Aorta (tissue), 5 donors: ENCODE results near the gene DNAJB13. TPM values are rescaled to one million over a fixed set of nuclear protein-coding genes. Genes with fewer than 3 reads are reported as not detected.

Source experiments
- ATAC-seq: fragments of 200-7000 bp; cut with Tn5 transposase; one replicate; pipeline ENCODE4 v1.9.1; 2022; ENCODE audit warnings: moderate library complexity; ENCODE audit not compliant: low FRiP score
- DNase-seq, 2 donors: peaks; one replicate each; pipeline ENCODE4 v3.0.0-alpha.2; 2020
- H3K27ac ChIP-seq, 2 donors: one replicate each; pipeline ENCODE4 v1.5.1; 2013; ENCODE audit warnings: low read length in 2 of 2, mild to moderate bottlenecking in 2 of 2, moderate library complexity in 2 of 2, control low read depth in 1 of 2, inconsistent platforms in 1 of 2, low read depth in 1 of 2
- H3K27me3 ChIP-seq, 2 donors: one replicate each; pipeline ENCODE4 v1.6.1; 2013; ENCODE audit warnings: control low read depth in 1 of 2, low read length in 1 of 2, mild to moderate bottlenecking in 1 of 2, moderate library complexity in 1 of 2; ENCODE audit not compliant: insufficient read depth in 2 of 2, control insufficient read depth in 1 of 2
- H3K36me3 ChIP-seq, 2 donors: one replicate each; pipeline ENCODE4 v1.6.1; 2013; ENCODE audit warnings: control low read depth in 1 of 2, low read length in 1 of 2, mild to moderate bottlenecking in 1 of 2; ENCODE audit not compliant: insufficient read depth in 2 of 2, control insufficient read depth in 1 of 2
- H3K4me1 ChIP-seq, 2 donors: one replicate each; pipeline ENCODE4 v1.6.1; 2013; ENCODE audit warnings: low read length in 2 of 2, control low read depth in 1 of 2, mild to moderate bottlenecking in 1 of 2, moderate library complexity in 1 of 2; ENCODE audit not compliant: insufficient read depth in 2 of 2, control insufficient read depth in 1 of 2
- H3K4me3 ChIP-seq, 2 donors: one replicate each; pipeline ENCODE4 v1.5.1; 2013; ENCODE audit warnings: low read length in 2 of 2, control low read depth in 1 of 2, mild to moderate bottlenecking in 1 of 2
- H3K9me3 ChIP-seq: one replicate; pipeline ENCODE4 v1.6.1; 2013; ENCODE audit warnings: mild to moderate bottlenecking, low read length; ENCODE audit not compliant: control insufficient read depth
- WGBS, 2 donors: extraction: QIAGEN DNeasy Blood & Tissue Kit; methylation state at CpG; one replicate each; pipeline ENCODE4 v1.1.7; 2013; 5-methylcytosine and 5-hydroxymethylcytosine counted together
- intact Hi-C, 2 donors: fragments of 100-400 bp; cut with DNase I; formaldehyde crosslinking; loops; one replicate each; pipeline versions ENCODE4 v1.14.2 to v1.15.0; 2022
- polyA plus RNA-seq, 2 donors: library from polyadenylated mRNA; stranded (reverse); fragments of 200-250 nt; gene quantifications; one replicate each; pipeline ENCODE4 v1.2.3, GENCODE V29; 2013
- total RNA-seq, 2 donors: library from RNA; stranded (reverse); fragmentation: NEBNext Ultra II Directional; extraction: Animal tissue kit (Norgen Biotek cat#: 25700); gene quantifications; one replicate each; pipeline ENCODE4 v1.2.1, GENCODE V29; 2021
- donor health status: healthy with polysubstance abuse.
- donor health status: Bipolar disorder and iron deficiency.
- donor health status: DM: no; HTN: no; CAD: no.
- donor health status: DM: no; HTN: no; CAD: no.
- donor health status: DM: yes; HTN: yes; CAD: no.

Gene DNAJB13
- total and polyA plus RNA-seq, 4 donors = not detected

DNA sequence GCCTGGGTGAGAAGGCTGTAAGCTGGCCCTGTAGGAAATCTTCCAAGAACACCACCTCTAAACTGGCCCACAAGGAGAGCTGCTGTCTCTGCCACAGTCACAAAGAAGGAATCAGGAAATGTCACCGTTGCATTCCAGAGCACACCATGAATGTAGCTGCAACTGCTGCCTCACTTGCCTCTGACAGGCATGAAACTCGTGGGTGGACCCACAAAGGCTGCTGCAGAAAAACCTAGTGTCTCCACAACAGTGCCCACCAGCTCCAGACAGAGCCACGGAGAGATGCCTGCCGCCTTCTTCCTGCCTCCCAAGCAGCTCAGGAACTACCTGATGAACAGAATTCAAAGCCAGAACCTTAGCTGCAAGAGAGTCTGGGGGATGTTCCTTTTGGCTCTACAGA is 10.5 kb downstream of the DNAJB13 start:
- WGBS, 2 donors = 59 to 60% methylated on average over 4 of the region's 4 CpGs
- DNase-seq = peak in 1 of 2 donors; percentile 52

DNA sequence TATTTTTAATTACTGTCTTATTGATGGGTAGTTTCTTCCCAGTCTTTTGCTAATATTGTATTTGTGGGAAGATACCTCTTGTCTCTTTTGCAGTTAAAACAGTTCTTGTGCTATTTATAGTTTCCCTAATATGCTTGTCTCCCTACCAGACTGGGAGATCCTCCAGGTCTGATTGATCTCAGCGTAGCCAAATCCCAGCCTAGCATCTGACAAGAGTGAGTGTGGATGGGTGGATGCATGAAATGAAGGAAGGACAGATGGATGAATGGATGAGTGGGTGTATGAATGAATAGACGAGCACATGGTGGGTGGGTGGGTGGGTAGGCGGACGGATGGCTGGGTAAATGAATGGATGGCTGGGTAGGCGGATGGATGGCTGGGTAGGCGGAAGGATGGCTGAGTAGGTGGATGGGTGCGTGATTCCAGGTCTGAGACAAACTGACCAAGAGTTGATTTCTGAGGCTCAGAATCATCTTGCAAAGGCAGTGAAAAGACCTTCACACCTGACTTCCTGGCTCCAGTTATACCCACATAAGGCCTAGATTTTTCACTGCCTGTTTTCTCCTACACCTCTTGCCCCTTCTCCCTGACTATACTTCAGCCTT is 11.4 kb downstream of the DNAJB13 start:
- DNase-seq (no peak), ATAC-seq (no peak)
- H3K27me3 ChIP-seq = no peaks in the 10 kb centered on the region
- intact Hi-C loops = loop anchor here in 1 of 2 donors (10.0 kb wide), 1 partner anchor 63 kb away; no protein-coding TSS in a partner anchor
- H3K9me3 ChIP-seq = no peaks in the 10 kb centered on the region
- no peaks in the 10 kb centered on the region for H3K36me3 ChIP-seq
- WGBS, 2 donors = 79 to 92% methylated on average over 7 of the region's 7 CpGs
- no peaks in the 10 kb centered on the region for H3K4me1 ChIP-seq
- H3K27ac ChIP-seq = no peak overlapping the region
- no peak overlapping the region for H3K4me3 ChIP-seq

More for the DNA sequence above, 10.5 kb downstream of the DNAJB13 start:
- intact Hi-C loops = loop anchor here in 1 of 2 donors (10.0 kb wide), 1 partner anchor 63 kb away; no protein-coding TSS in a partner anchor
- H3K9me3 ChIP-seq = no peaks in the 10 kb centered on the region
- no peak for ATAC-seq
- H3K27ac ChIP-seq = no peak overlapping the region
- no peaks in the 10 kb centered on the region for H3K27me3 ChIP-seq
- no peaks in the 10 kb centered on the region for H3K4me1 ChIP-seq
- no peak overlapping the region for H3K4me3 ChIP-seq
- no peaks in the 10 kb centered on the region for H3K36me3 ChIP-seq

- no peaks in the 10 kb centered on the region for H3K9me3 ChIP-seq
- no peak overlapping the region for H3K27ac ChIP-seq
- ATAC-seq = no peak
- no peaks in the 10 kb centered on the region for H3K36me3 ChIP-seq
- no peaks in the 10 kb centered on the region for H3K4me1 ChIP-seq
- intact Hi-C loops = loop anchor here in 1 of 2 donors (10.0 kb wide), 1 partner anchor 61 kb away; no protein-coding TSS in a partner anchor
- WGBS, 2 donors = 56% methylated on average over 8 of the region's 8 CpGs
- no peak overlapping the region for H3K4me3 ChIP-seq
- no peaks in the 10 kb centered on the region for H3K27me3 ChIP-seq
- DNase-seq = no peak
Measured at GRCh38 chr11:73963861-73964260, 13.0 kb downstream of the DNAJB13 start.

DNA sequence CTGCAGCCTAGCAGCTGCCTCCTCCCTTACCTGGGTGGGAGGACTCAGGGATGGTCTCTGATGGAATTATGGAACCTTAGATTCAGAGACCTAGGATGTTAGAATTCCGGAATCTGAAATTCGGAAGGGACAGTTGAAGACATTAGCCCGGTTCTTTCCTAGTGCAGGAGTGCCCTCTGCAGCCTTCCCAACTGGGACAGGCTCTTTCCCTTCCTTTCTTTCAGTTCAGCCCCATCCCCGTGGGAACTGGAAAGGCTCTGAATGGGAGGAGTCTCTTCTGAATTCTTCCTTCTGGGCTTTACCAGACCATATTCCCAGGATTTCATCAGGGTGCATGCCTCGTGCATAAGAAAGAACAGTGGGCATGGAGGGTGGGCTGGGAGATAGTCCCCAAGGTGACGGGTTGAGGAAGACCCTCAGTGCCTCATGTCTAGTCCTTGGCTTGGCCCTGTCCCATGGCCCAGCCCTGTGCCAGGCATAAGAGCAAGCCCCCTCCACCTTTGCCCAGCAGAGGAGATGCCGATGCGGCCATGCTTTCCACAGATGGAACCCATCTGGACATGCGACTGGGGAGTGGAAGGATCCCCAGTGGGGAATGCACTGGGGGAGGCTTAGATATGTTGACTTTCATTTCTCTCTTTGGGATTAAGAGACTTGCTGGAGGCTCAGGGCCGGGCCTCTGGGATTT is 14.4 kb downstream of the DNAJB13 start:
- no peak overlapping the region for H3K4me3 ChIP-seq
- H3K27ac ChIP-seq = no peak overlapping the region
- DNase-seq (peak in 1 of 2 donors; percentile 63), ATAC-seq (no peak)
- H3K27me3 ChIP-seq = no peaks in the 10 kb centered on the region
- H3K9me3 ChIP-seq = no peaks in the 10 kb centered on the region
- H3K36me3 ChIP-seq = no peaks in the 10 kb centered on the region
- no peaks in the 10 kb centered on the region for H3K4me1 ChIP-seq
- WGBS, 2 donors = 58 to 59% methylated on average over 10 of the region's 10 CpGs
- intact Hi-C loops = loop anchor here in 1 of 2 donors (10.0 kb wide), 1 partner anchor 60 kb away; no protein-coding TSS in a partner anchor

DNA sequence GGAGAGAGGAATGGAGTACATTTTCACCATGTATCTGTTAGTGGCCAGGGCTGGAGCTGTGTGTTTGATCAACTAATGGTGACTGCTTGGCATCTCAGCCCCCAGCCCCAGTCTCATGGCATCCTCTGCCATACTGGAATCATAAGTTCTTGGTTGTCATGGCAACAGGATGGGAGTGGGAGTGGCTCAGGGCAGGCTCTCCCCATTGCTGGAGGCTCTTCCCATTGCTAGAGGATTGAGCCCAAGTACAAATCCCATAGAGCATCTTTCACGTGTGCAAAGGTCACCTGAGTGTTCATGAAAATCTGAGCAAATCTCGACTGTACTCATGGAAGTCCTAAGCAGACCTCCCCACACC is 14.9 kb downstream of the DNAJB13 start:
- 59 to 64% methylated on average over 2 of the region's 2 CpGs for WGBS, 2 donors
- Histone ChIP-seq H3K27me3 (no peaks in the 10 kb centered on the region), H3K4me1 (no peaks in the 10 kb centered on the region), H3K27ac (no peak overlapping the region), H3K4me3 (no peak overlapping the region), H3K36me3 (no peaks in the 10 kb centered on the region), H3K9me3 (no peaks in the 10 kb centered on the region)
- ATAC-seq = no peak
- intact Hi-C loops = loop anchor here in 1 of 2 donors (10.0 kb wide), 1 partner anchor 59 kb away; no protein-coding TSS in a partner anchor
- no peak for DNase-seq

- no peaks in the 10 kb centered on the region for H3K27me3 ChIP-seq
- DNase-seq (peak in 1 of 2 donors; percentile 39), ATAC-seq (no peak)
- intact Hi-C loops = loop anchor here in 1 of 2 donors (10.0 kb wide), 1 partner anchor 56 kb away; no protein-coding TSS in a partner anchor
- no peaks in the 10 kb centered on the region for H3K4me1 ChIP-seq
- no peak overlapping the region for H3K27ac ChIP-seq
- no peaks in the 10 kb centered on the region for H3K36me3 ChIP-seq
- no peaks in the 10 kb centered on the region for H3K9me3 ChIP-seq
- H3K4me3 ChIP-seq = no peak overlapping the region
- 87 to 95% methylated on average over 15 of the region's 15 CpGs for WGBS, 2 donors
Measured at GRCh38 chr11:73968356-73968966, 17.6 kb downstream of the DNAJB13 start.

- H3K27ac ChIP-seq = no peak overlapping the region
- no peak for ATAC-seq
Measured at GRCh38 chr11:73969091-73969490, 18.3 kb downstream of the DNAJB13 start.

GRCh38 chr11:73969991-73970800 is 19.4 kb downstream of the DNAJB13 start:
- 83 to 88% methylated on average over 13 of the region's 13 CpGs for WGBS, 2 donors
- DNase-seq (peak in 1 of 2 donors; percentile 64), ATAC-seq (no peak)
- intact Hi-C loops = loop anchor here in 1 of 2 donors (10.0 kb wide), 1 partner anchor 55 kb away; no protein-coding TSS in a partner anchor
- H3K27ac ChIP-seq = no peak overlapping the region
- no peaks in the 10 kb centered on the region for H3K27me3 ChIP-seq
- no peaks in the 10 kb centered on the region for H3K4me1 ChIP-seq
- H3K4me3 ChIP-seq = no peak overlapping the region
- no peaks in the 10 kb centered on the region for H3K9me3 ChIP-seq
- H3K36me3 ChIP-seq = no peaks in the 10 kb centered on the region

More at GRCh38 chr11:73969091-73969490, 18.3 kb downstream of the DNAJB13 start:
- no peaks in the 10 kb centered on the region for H3K9me3 ChIP-seq
- WGBS, 2 donors = 73 to 79% methylated on average over 2 of the region's 2 CpGs
- intact Hi-C loops = loop anchor here in 1 of 2 donors (10.0 kb wide), 1 partner anchor 56 kb away; no protein-coding TSS in a partner anchor
- no peaks in the 10 kb centered on the region for H3K36me3 ChIP-seq
- no peak overlapping the region for H3K4me3 ChIP-seq
- H3K4me1 ChIP-seq = no peaks in the 10 kb centered on the region
- H3K27me3 ChIP-seq = no peaks in the 10 kb centered on the region
- no peak for DNase-seq
